GM12801 (cell line): ENCODE data around the gene BRCA2.

Experiments
- TF ChIP-seq, protein P1 (sequence below): IDR thresholded peaks from one replicate; pipeline ENCODE4 v1.5.1; 2011; ENCODE audit warnings: control low read depth; ENCODE audit not compliant: insufficient read length; ENCODE audit errors: extremely low read depth

BRCA2 gene

DNA sequence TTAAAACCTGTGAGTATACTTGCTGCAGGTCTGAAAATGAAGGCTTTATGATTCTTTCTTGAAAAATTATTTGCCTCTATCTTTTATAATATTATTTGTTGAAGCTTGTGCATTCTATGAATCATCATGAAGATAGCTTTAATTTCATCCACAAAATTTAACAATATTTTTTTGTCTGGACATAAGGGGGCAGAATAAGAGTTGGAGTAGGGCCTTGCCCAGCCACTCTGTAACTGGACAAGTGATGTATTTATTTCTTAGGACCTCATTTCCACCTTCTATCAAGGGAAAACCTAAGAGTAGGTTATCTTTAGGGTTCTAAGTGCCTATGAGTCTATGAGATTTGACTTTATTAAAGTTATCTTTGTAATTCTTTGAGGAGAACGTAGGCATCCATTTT lies 62.7 kb downstream of the BRCA2 start:
- TF ChIP-seq, protein P1, sequence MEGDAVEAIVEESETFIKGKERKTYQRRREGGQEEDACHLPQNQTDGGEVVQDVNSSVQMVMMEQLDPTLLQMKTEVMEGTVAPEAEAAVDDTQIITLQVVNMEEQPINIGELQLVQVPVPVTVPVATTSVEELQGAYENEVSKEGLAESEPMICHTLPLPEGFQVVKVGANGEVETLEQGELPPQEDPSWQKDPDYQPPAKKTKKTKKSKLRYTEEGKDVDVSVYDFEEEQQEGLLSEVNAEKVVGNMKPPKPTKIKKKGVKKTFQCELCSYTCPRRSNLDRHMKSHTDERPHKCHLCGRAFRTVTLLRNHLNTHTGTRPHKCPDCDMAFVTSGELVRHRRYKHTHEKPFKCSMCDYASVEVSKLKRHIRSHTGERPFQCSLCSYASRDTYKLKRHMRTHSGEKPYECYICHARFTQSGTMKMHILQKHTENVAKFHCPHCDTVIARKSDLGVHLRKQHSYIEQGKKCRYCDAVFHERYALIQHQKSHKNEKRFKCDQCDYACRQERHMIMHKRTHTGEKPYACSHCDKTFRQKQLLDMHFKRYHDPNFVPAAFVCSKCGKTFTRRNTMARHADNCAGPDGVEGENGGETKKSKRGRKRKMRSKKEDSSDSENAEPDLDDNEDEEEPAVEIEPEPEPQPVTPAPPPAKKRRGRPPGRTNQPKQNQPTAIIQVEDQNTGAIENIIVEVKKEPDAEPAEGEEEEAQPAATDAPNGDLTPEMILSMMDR, result no peak

GRCh38 chr13:32381539-32381938 lies 66.2 kb downstream of the BRCA2 start:
- TF ChIP-seq, protein P1, result no peak

GRCh38 chr13:32383836-32384618 lies 68.7 kb downstream of the BRCA2 start:
- TF ChIP-seq, protein P1, result no peak

DNA sequence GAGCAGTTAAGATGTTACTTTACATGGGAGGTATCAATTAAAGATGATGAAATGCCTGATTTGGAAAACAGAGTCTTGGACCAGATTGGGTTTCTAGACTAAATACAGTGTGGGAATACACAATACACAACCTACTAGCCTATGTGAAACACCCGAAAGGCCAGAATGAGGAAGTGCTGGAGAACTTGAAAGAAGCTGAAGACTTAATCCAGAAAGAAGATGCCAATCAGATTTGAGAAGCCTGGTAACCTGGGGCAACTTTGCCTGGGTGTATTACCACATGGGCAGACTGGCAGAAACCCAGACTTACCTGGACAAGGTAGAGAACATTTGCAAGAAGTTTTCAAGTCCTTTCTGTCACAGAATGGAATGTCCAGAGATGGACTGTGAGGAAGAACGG lies 69.4 kb downstream of the BRCA2 start:
- TF ChIP-seq, protein P1, result no peak

- TF ChIP-seq, protein P1, result no peak
Observed at GRCh38 chr13:32385410-32385809, 70.1 kb downstream of the BRCA2 start.

- TF ChIP-seq, protein P1, result no peak
Observed at GRCh38 chr13:32390048-32390447, 74.7 kb downstream of the BRCA2 start.

DNA sequence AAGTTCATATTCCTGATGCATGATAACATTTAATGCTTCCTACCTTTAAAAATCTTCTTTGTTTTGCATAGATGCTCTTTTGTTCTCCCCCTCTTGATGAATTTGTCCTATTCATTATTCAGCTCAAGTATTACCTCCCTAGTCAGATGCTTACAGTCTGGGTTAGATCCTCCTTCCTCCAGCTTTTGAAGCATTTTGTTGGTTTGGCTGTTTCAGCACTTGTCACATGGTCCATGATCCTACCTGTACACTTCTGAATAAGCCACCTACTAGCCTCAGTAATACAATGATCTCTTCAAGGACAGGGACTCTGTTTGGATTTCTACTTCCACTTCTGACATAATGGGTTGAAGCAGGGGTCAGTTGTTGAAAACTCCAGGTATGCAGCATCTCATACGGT lies 75.2 kb downstream of the BRCA2 start:
- TF ChIP-seq, protein P1, result no peak
